Measurements from ENCODE around the gene TOM1L2.

Gene TOM1L2

GRCh38 chr17:17994271-17995069, 22.3 kb upstream of the TOM1L2 start:
- peak; percentile 8 for DNase-seq

DNA sequence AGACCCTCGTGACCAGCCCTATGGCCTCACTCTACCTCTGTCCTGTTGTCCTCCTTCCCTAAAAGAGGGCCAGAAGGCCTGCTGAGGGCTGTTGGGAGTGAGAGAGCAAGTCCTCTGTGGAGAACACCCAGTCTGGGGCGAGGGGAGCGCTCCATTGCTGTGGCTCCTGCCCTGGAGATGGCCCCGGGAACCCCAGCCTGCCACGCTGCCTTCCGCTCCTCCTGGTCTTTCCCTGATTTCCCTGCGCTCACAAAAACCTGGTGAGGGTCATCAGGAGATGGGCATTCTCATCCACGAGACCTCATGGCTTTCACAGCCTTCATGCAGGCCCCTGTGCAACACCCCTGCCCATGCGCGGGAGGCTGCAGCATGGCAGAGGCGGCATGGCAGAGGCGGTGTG, 21.7 kb upstream of the TOM1L2 start:
- no peak for DNase-seq

- DNase-seq, result no peak
Measured at GRCh38 chr17:17993366-17993765, 21.2 kb upstream of the TOM1L2 start.

GRCh38 chr17:17990282-17990681, 18.1 kb upstream of the TOM1L2 start:
- DNase-seq, result no peak

GRCh38 chr17:17989618-17990017, 17.4 kb upstream of the TOM1L2 start:
- no peak for DNase-seq

DNA sequence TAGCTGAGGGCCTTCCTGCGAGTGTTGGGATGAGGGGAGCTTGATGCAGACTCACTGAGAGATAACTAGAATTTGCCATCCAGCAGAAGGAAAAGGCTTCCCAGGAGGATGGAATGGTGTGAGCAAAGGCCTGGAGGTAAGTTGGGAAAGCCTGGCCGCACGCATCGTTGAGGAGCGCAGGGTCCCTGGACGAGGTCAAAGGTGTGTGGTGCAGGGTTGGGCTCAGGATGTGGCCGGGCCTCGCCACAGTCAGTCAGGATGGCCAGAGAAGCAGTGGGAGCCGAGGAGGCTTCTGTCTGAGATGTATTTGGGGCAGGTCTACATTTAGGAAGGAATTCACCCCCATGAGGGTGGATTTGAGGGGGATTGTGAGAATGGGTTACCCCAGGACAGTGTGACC, 16.9 kb upstream of the TOM1L2 start:
- no peak for DNase-seq

- DNase-seq, result no peak
Measured at GRCh38 chr17:17988427-17988945, 16.3 kb upstream of the TOM1L2 start.

DNA sequence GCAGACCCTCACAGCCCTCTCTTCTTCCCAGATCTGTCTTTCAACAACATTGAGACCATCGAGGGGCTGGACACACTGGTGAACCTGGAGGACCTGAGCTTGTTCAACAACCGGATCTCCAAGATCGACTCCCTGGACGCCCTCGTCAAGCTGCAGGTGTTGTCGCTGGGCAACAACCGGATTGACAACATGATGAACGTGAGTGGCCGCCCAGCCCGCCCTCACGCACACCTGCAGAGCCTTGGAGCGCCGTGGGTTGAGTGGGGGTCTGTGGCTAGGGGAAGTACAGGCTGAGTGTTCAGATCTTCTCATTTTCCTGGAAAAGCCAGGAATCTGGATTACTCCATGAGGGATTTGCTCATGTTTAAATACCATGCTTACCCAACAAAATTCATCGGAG, 15.7 kb upstream of the TOM1L2 start:
- DNase-seq, result peak; percentile 57

DNA sequence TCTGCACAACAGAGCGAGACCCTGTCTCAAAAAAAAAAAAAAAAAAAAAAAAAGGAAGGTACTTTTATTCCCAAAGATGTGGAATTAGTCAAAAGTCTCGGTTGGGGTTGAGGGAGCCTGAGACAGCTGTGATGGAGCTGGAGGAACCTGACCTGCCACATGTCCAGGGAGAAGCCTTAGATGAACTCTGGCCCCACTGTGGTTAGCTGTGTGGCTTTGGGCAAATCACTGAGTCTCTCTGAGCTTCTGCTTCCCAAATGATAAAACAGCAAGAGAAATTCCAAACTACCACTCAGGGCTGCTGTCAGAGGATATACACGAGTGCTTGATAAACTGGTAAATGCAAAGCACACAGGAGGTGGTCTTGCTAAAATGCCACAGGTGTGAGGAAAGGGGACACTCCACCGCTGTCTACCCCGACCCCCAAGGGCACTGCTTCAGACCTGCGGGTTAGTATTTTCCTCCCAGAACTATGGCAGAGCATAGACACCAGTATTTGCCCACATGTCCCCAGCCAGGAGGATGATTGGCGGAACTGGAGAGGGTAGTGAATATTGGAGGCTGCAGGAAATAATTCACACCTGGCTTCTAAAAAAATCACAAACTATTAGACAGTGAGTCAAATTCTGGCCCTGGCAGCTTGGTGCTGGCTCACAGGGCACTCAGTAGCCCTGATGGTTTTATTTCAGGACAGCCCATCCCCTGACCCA, 15.1 kb upstream of the TOM1L2 start:
- DNase-seq, result no peak

DNA sequence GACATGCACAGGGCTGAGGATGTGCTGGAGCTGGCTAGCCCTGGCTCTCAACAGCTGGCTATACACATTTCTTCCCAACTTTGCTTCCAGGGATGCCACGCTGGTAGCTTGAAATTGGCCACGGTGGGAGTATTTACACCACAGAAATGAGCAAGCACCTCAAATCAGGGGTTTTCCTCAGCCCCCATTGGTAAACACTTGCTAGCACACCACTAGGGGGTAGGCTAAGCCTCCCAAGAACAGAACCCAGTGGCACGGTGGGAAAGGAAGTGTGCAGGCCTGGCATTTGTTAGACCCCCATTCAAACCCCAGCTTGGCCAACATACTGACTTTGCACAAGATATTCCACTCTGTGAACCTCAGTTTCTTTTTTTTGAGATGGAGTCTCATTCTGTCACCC, 13.4 kb upstream of the TOM1L2 start:
- no peak for DNase-seq

- DNase-seq, result no peak
Measured at GRCh38 chr17:17985153-17985552, 13.0 kb upstream of the TOM1L2 start.

- no peak for DNase-seq
Measured at GRCh38 chr17:17983776-17984175, 11.6 kb upstream of the TOM1L2 start.

DNA sequence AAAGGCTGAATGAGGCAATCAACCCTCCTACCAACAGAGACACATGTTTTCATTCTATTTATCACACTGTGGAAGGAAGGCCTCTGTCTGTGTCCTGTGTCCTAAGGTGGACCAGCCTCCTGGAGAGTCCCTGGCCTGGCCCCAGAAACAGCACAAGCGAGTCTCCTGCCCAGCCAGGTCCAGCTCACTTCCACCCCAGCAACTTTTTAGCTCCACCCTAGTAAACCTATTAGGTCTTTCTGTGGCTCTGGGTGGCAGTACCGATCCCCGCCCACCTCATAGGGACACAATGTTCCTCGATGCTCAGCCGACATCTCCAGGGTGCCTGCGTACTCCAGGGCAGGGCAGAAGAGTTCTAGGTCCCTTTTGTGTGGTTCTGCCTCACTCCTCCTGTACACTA, 11.2 kb upstream of the TOM1L2 start:
- no peak for DNase-seq

DNA sequence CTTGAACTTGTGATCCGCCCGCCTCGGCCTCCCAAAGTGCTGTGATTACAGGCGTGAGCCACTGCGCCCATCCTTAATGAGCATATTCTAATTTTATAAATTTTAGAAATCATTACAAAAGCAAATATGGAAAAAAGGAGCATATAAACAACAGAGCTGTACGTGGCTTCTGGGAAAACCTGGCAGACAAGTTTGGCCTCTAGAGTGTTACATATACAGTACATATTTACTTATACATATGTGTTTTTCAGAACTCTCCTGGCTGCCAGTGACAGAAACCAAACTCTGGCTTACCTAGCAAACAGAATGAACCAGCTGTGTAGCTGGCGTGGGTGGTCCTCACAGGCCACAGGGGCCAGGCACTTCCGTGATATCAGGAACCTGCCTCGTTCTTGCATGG, 10.6 kb upstream of the TOM1L2 start:
- DNase-seq, result no peak

DNA sequence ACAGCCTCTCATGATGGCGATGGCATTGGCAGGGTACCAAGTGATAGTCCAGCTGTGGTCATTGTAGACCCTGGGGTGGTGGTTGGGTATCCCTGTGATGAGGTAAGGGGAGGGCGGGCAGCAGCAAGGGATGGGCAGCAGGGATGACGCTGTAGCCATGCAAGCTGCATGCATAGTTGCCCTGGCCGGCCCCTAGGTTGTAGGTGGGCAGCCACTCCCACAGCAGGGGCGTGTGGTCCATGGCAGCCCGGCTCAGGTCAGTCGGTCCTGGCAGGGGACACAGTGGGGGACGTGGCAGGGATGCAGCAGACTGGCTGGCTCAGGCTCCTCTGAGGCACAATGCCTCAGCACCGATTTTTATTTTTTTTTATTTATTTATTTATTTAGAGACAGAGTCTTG, 9.1 kb upstream of the TOM1L2 start:
- no peak for DNase-seq

- DNase-seq, result no peak
Measured at GRCh38 chr17:17979778-17980177, 7.6 kb upstream of the TOM1L2 start.

DNA sequence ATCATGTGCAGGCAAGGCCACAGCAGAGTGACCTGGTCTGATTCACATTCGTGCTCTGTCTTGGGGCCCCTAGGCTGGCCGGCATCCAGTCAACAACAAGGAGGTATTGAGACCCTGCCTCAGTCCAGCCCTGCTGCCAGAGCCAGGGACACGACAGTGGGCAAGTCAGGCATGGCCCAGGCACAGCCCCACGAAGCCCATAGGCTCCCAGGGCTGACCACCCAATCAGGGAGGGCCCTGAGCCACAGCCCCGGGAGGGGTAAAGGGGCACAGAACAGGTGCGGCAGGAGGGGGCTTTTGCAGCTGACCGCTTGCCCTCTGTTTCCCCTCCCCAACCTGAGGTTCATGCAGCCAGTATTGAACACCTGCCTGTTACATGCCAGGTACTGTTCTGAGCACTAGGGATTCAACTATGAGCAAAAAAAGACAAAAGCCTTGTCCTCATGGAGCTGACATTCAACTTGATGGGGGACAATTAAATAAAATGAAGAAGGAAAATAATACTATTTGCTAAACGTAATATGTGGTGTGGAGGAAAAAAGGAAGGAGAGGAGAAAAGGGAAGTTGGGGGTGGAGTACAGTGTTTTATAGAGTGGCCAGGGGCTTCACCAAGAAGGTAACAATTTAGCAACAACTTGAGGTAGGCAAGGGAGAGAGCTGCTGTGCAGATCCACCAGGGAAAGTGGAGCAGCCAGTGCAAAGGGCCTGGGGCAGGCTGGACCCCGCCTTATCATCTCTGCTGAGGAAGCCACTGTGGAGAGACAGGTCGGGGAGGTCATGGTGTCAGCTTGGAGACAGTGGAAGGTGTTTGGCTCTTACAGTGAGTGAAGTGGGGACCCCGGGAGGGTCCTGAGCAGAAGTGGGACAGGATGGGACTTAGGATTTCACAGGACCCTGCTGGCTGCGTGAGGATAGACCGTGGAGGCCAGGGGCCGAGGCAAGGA, 6.6 kb upstream of the TOM1L2 start:
- DNase-seq, result no peak

DNA sequence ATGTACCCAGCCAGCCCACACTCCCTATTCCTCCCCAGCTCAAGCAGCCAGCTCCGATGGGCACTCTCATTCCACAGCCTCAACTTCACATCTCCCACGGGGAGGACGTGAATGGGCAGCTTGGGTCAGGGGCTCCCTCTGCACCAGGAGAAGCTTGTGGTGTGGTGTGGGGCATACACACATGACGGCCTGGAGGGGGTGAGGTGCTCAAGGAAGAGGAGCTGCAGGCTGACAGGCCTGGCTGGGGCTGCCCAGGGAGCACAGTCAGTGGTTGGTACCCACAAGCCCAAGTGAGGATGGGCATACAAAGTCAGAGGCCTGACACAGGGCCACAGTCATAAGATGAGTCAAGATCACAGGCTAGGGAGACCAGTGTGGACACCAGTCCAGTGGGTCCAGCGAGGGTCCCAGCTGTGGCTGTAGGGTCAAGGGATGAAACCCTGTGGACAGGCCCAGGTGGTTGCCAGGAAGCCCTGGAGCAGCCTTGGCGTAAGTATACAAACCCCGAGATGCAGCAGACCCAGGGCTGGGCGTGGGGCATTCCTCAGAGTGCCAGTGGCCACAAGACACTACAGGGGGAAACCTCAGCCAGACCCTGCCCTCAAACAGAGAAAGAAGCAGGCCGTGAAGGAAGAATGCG, 4.9 kb upstream of the TOM1L2 start:
- no peak for DNase-seq

DNA sequence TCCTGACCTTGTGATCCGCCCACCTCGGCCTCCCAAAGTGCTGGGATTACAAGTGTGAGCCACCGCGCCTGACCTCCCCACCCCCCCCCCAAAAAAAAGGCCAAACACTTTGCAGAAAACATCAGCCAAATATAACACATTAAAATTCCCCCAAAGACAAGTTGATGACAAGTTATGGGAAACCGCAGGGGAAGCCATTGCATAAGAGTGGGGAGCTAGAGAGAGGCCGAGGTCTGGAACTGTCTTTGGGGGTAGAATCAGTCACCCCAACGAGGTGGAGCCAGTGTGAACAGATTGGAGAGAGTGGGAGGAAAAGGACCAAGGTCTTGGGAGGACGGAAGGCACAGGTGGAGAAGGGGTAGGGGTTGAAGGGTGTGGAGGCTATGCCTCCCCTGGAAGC, 3.2 kb upstream of the TOM1L2 start:
- no peak for DNase-seq

- DNase-seq, result no peak
Measured at GRCh38 chr17:17972952-17973254, 703 bp upstream of the TOM1L2 start.

DNA sequence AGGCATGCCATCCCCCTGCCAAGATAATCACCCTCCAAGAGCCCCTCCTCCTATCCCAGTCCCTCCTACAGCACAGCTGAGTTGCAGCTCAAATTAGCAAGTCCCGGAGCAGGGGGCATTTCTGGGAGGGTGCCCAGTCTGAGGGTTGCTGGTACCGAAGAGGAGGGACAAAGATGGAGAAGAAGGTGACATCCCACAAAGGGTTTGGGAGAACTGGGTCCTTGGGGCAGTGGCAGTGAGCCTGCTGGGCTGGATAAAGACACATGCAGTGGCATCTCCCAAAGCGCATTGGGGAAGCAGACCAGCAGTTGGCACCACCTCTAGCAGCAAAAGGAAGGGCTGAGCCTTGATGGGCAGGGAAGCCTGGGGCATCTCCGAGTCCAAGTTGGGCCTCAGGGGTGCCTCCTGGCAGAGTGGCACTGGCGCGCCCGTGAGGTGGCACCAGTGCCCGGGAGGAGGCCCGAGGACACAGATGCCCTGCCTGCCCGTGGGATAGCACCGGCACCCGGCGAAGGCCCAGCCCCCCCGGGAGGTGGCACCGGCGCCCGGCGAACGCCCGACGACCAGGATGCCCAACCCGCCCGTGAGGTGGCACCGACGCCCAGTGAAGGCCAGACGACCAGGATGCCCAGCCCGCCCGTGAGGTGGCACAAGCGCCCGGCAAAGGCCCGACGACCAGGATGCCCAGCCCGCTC, 622 bp downstream of the TOM1L2 start:
- no peak for DNase-seq

GRCh38 chr17:17970699-17971430, 1.3 kb downstream of the TOM1L2 start:
- no peak for DNase-seq

Measured in NCI-H510A (cell line).